C4-2B (cell line): ENCODE results near the gene PTPRR.

ENCODE experiments used
- H3K27ac ChIP-seq: fragments of 450-650 bp; 2 replicates; pipeline ENCODE4 v1.5.1; 2017
- CTCF ChIP-seq: fragments of 450-650 bp; conservative IDR thresholded peaks from 2 replicates; pipeline ENCODE4 v1.5.1; 2017; ENCODE audit warnings: mild to moderate bottlenecking
- ZFX ChIP-seq: fragments of 450-650 bp; IDR thresholded peaks from 2 replicates; pipeline ENCODE4 v1.6.1; 2017

PTPRR gene

GRCh38 chr12:70910666-70911065, 9.9 kb downstream of the PTPRR start:
- TF ChIP-seq CTCF = no peak
- no peak for TF ChIP-seq ZFX
- H3K27ac ChIP-seq = no peak overlapping the region

GRCh38 chr12:70908978-70909377, 11.6 kb downstream of the PTPRR start:
- H3K27ac ChIP-seq = no peak overlapping the region
- TF ChIP-seq CTCF (no peak), ZFX (no peak)

GRCh38 chr12:70907412-70907811, 13.1 kb downstream of the PTPRR start:
- H3K27ac ChIP-seq = no peak overlapping the region
- TF ChIP-seq ZFX (no peak), CTCF (no peak)

- TF ChIP-seq ZFX = no peak
- TF ChIP-seq CTCF = no peak
- no peak overlapping the region for H3K27ac ChIP-seq
Measured at GRCh38 chr12:70895956-70896355, 24.6 kb downstream of the PTPRR start.

GRCh38 chr12:70892593-70892992, 27.9 kb downstream of the PTPRR start:
- TF ChIP-seq ZFX (no peak), CTCF (no peak)
- H3K27ac ChIP-seq = no peak overlapping the region

- TF ChIP-seq ZFX = no peak
- no peak for TF ChIP-seq CTCF
- H3K27ac ChIP-seq = no peak overlapping the region
Measured at GRCh38 chr12:70890895-70891832, 29.4 kb downstream of the PTPRR start.

- H3K27ac ChIP-seq = no peak overlapping the region
- TF ChIP-seq ZFX = no peak
- TF ChIP-seq CTCF = no peak
Measured at GRCh38 chr12:70885956-70886355, 34.6 kb downstream of the PTPRR start.
